HFFc6 (cell line): ENCODE data around the gene MRPS9. TPM values are rescaled to one million over a fixed set of nuclear protein-coding genes. Genes with fewer than 3 reads are reported as not detected.
A peak's percentile ranks its signal among the peaks of the same experiment; 100 is the strongest.

ENCODE experiments used
- DNase-seq: peaks from one replicate; pipeline ENCODE4 v3.0.0-alpha.2; 2018
- H3K27ac Mint-ChIP-seq: 2 replicates; pipeline ENCODE4 v1.8.0; 2020; ENCODE audit warnings: mild to moderate bottlenecking, mixed read lengths
- H3K27me3 Mint-ChIP-seq: 2 replicates; pipeline ENCODE4 v1.8.0; 2021; ENCODE audit warnings: mild to moderate bottlenecking, moderate library complexity, mixed read lengths; ENCODE audit not compliant: insufficient read depth
- H3K36me3 Mint-ChIP-seq: 2 replicates; pipeline ENCODE4 v1.8.0; 2021; ENCODE audit warnings: low read depth, mixed read lengths
- H3K4me1 Mint-ChIP-seq: 2 replicates; pipeline ENCODE4 v1.8.0; 2020; ENCODE audit warnings: low read depth, mixed read lengths
- H3K4me3 Mint-ChIP-seq: 2 replicates; pipeline ENCODE4 v1.8.0; 2020; ENCODE audit warnings: mild to moderate bottlenecking, moderate library complexity, mixed read lengths
- H3K9me3 Mint-ChIP-seq: 2 replicates; pipeline ENCODE4 v1.8.0; 2020; ENCODE audit warnings: mild to moderate bottlenecking, mixed read lengths
- total RNA-seq, 6 experiments: library from RNA; stranded (reverse); fragmentation: NEBNext Ultra II Directional; extraction: Animal tissue kit (Norgen Biotek cat#: 25700); gene quantifications; 2 replicates in 1 of 6; 3 replicates in 5 of 6; pipeline ENCODE4 v1.2.3, GENCODE V29; 2021
- TF ChIP-seq, protein P1 (sequence below): fragments of 200-600 bp; sonication (generic); IDR thresholded peaks from 2 replicates; pipeline ENCODE4 v1.5.0; 2021; ENCODE audit warnings: antibody characterized with exemption, mild to moderate bottlenecking

MRPS9 gene
- total RNA-seq, 6 experiments from 2014 or later, result 20.4 to 33.0 (median 28.0) TPM

DNA sequence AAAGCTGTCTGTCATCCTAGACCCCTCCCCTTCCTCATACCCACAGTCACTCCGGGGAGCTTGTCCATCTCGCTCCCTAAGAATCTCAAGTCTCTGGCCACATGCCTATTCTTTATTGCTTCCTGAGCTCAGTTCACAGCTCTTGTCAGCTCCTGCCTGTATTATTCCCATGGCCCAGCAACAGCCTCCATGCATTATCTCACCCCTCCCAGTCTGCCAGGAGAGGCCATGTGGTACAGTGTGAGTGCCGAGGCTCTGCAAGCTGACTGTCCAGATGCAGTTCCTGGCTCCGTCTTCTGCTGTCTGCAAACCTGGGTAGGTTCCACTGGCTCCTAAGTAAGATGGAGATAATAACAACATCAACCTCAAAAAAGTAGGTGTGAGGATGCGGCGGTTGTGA is 79.7 kb downstream of the MRPS9 start:
- peaks cover 3% of the 10 kb centered on the region for H3K27me3 Mint-ChIP-seq
- TF ChIP-seq, protein P1, sequence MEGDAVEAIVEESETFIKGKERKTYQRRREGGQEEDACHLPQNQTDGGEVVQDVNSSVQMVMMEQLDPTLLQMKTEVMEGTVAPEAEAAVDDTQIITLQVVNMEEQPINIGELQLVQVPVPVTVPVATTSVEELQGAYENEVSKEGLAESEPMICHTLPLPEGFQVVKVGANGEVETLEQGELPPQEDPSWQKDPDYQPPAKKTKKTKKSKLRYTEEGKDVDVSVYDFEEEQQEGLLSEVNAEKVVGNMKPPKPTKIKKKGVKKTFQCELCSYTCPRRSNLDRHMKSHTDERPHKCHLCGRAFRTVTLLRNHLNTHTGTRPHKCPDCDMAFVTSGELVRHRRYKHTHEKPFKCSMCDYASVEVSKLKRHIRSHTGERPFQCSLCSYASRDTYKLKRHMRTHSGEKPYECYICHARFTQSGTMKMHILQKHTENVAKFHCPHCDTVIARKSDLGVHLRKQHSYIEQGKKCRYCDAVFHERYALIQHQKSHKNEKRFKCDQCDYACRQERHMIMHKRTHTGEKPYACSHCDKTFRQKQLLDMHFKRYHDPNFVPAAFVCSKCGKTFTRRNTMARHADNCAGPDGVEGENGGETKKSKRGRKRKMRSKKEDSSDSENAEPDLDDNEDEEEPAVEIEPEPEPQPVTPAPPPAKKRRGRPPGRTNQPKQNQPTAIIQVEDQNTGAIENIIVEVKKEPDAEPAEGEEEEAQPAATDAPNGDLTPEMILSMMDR, result no peak

DNA sequence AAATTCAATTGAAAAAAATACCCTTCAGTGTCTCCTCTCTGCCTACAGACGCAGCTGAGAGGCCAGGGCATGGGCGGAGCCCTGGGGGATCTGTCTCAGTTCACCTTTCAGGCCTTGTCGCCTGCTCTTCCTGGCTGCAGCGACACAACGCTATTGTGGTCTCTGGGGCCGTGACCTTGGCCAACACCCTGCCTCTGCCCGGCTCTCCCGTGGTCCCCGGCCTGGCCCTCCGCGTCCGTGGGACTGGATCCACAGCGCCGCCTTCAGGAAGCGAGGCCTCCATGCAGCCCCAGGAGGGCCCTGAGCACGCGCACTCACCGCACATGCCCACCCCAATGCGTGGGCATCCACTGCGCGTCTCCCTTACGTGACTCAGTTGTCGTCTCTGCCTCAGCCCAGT is 81.1 kb downstream of the MRPS9 start:
- Mint-ChIP-seq H3K9me3 (no peaks in the 10 kb centered on the region), H3K36me3 (no peaks in the 10 kb centered on the region), H3K4me3 (no peak overlapping the region), H3K27me3 (peaks cover 11% of the 10 kb centered on the region), H3K27ac (no peak overlapping the region), H3K4me1 (no peaks in the 10 kb centered on the region; the same call in 1 of the 2 replicates)
- TF ChIP-seq, protein P1, result peak; percentile 48
- DNase-seq, result no peak

More for the DNA sequence above, 79.7 kb downstream of the MRPS9 start:
- no peaks in the 10 kb centered on the region for H3K36me3 Mint-ChIP-seq
- H3K27ac Mint-ChIP-seq, result no peak overlapping the region
- no peaks in the 10 kb centered on the region; the same call in 1 of the 2 replicates for H3K4me1 Mint-ChIP-seq
- H3K4me3 Mint-ChIP-seq, result no peak overlapping the region
- H3K9me3 Mint-ChIP-seq, result no peaks in the 10 kb centered on the region
- DNase-seq, result no peak

DNA sequence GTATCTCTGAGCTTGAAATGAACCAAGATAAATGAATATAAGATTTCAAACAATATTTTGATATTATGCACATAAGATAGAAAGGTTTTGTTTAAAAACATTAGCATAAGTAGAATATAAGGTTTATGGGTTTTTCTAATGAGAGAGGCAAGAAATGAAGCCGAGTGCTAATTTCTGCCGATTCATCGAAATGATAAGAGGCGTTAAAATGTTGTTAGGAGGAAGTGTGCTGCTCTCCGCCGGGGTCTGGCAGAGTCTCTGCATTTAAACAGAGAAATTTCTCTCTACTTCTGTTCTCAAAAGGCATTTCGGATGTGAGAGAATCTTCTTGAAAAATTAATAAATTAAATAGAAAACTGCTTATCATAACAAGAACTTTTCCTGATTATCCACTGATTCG is 83.6 kb downstream of the MRPS9 start:
- Mint-ChIP-seq H3K9me3 (no peaks in the 10 kb centered on the region), H3K27me3 (peaks cover 16% of the 10 kb centered on the region), H3K4me3 (no peak overlapping the region), H3K36me3 (no peaks in the 10 kb centered on the region), H3K4me1 (no peaks in the 10 kb centered on the region; the same call in 1 of the 2 replicates), H3K27ac (no peak overlapping the region)
- TF ChIP-seq, protein P1, result no peak
- DNase-seq, result no peak

DNA sequence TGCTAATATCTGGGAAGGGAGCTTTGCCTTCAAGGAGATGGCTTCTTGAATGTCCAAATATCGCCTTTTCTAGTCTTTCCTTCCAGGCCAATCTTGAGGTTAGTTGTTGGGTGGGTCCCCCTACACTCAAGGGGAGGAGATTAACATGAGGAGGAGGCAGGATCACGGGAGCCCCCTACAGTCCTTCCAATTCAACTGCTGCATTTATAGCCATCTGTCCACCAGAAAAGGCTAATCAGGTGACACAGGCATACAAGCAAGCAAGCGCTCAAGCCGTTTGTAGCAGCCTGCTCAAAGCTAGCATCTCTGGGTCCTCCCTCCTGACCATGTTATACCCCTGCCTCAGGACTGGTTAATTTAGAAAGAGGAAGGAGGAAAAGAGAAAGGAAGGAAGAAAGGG is 87.6 kb downstream of the MRPS9 start:
- H3K9me3 Mint-ChIP-seq, result no peaks in the 10 kb centered on the region
- TF ChIP-seq, protein P1, result no peak
- H3K4me3 Mint-ChIP-seq, result no peak overlapping the region
- no peaks in the 10 kb centered on the region for H3K4me1 Mint-ChIP-seq
- H3K27me3 Mint-ChIP-seq, result peaks cover 24% of the 10 kb centered on the region
- H3K36me3 Mint-ChIP-seq, result no peaks in the 10 kb centered on the region
- no peak overlapping the region for H3K27ac Mint-ChIP-seq
- no peak for DNase-seq

DNA sequence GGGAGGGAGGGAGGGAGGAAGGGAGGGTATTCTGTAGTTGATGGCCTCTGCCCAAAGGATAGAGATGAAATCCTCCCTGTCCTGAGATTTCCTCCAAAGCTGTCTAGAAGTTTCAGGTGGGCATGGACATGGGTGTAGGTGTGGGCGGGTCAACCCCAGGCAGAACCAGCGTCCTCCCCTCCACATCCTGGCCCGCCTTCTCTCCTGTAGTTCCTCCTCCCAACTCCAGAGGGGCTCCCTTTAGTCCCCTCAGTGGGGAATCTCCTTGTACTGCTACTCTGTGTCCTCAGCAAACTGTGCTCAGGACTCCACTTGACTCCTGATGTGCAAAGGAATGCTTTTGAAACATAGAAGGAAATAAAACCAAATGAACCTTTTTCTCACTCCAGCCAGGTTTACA is 88.1 kb downstream of the MRPS9 start:
- DNase-seq, result no peak
- H3K27me3 Mint-ChIP-seq, result peaks cover 24% of the 10 kb centered on the region
- TF ChIP-seq, protein P1, result no peak
- H3K27ac Mint-ChIP-seq, result no peak overlapping the region
- no peaks in the 10 kb centered on the region for H3K4me1 Mint-ChIP-seq
- no peaks in the 10 kb centered on the region for H3K9me3 Mint-ChIP-seq
- no peak overlapping the region for H3K4me3 Mint-ChIP-seq
- H3K36me3 Mint-ChIP-seq, result no peaks in the 10 kb centered on the region

DNA sequence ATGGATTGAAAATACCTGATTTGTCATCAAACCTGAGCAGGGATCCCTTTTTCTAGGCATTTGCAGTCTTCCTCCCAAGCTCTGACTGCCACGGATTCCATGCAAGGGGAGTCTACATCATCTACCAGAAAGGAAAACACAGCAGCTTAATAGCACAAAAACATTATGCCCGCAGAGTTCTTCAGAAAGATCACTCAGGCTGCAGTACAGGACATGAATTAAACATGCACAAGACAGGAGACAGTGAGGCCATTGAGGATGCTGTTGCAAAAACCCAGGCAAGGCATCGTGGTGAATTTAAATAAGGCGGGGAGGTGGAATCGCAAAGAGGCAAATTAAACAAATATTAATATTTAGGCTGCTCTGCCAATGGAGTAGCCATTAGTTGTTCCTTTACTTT is 88.5 kb downstream of the MRPS9 start:
- TF ChIP-seq, protein P1, result no peak
- DNase-seq, result no peak
- Mint-ChIP-seq H3K27me3 (peaks cover 24% of the 10 kb centered on the region), H3K4me3 (no peak overlapping the region), H3K9me3 (no peaks in the 10 kb centered on the region), H3K36me3 (no peaks in the 10 kb centered on the region), H3K27ac (no peak overlapping the region), H3K4me1 (no peaks in the 10 kb centered on the region)
